BJ (cell line): Measurements from ENCODE around the gene DCLK1. TPM values are rescaled to one million over a fixed set of nuclear protein-coding genes. Genes with fewer than 3 reads are reported as not detected.

Experiments
- CTCF ChIA-PET: fragments of 350-600 bp; formaldehyde crosslinking; extraction: SDS; loops from one replicate; lab custom pipeline; 2021; ENCODE audit warnings: antibody characterized with exemption, inconsistent platforms; lab: Yijun Ruan, JAX
- POLR2A ChIA-PET: fragments of 300-600 bp; sonication (Branson Sonifier 250); formaldehyde crosslinking; extraction: SDS; loops from one replicate; lab custom pipeline; 2021; ENCODE audit warnings: antibody characterized with exemption; lab: Charles Lee
- DNase-seq: peaks from one replicate; pipeline ENCODE4 v3.0.0-alpha.2; 2011; ENCODE audit warnings: low read depth
- H3K27me3 ChIP-seq: 2 replicates; pipeline ENCODE4 v1.6.0; 2011; ENCODE audit warnings: low read length; ENCODE audit not compliant: control insufficient read depth, insufficient read depth
- H3K36me3 ChIP-seq: 2 replicates; pipeline ENCODE4 v1.5.1; 2011; ENCODE audit warnings: low read length; ENCODE audit not compliant: control insufficient read depth, insufficient read depth
- H3K4me3 ChIP-seq: 2 replicates; pipeline ENCODE4 v1.5.1; 2011; ENCODE audit warnings: low read depth, mild to moderate bottlenecking, control low read depth, low read length
- CTCF ChIP-seq: IDR thresholded peaks from 2 replicates; pipeline ENCODE4 v1.5.1; 2011; ENCODE audit warnings: low read depth, mild to moderate bottlenecking, control low read depth, inconsistent platforms, low read length, moderate library complexity; ENCODE audit not compliant: insufficient read depth
- polyA plus RNA-seq: library from polyadenylated mRNA; depleted of rRNA; stranded (reverse); fragments of >200 nt; gene quantifications from 2 replicates; pipeline ENCODE4 v1.2.3, GENCODE V29; 2011

The DCLK1 gene
- polyA plus RNA-seq, 1 experiment: 1.1 TPM

GRCh38 chr13:36061621-36062020 lies 69.6 kb downstream of the DCLK1 start:
- ChIA-PET CTCF (no interaction called here), POLR2A (interaction anchor here (0.7 kb wide), 1 partner anchor 9 kb away, joined by 4 read pairs; no protein-coding TSS in a partner anchor)
- DNase-seq: no peak
- TF ChIP-seq CTCF: no peak
- H3K27me3 ChIP-seq: no peaks in the 10 kb centered on the region
- H3K4me3 ChIP-seq: no peak overlapping the region
- no peaks in the 10 kb centered on the region for H3K36me3 ChIP-seq

GRCh38 chr13:36061054-36061453 lies 70.1 kb downstream of the DCLK1 start:
- CTCF ChIA-PET: no interaction called here
- no peaks in the 10 kb centered on the region for H3K27me3 ChIP-seq
- no peak for DNase-seq
- H3K4me3 ChIP-seq: no peak overlapping the region
- no peak for TF ChIP-seq CTCF
- H3K36me3 ChIP-seq: no peaks in the 10 kb centered on the region
- POLR2A ChIA-PET: no interaction called here

- CTCF ChIA-PET: interaction anchor here (0.7 kb wide), 1 partner anchor 360 kb away, joined by 4 read pairs; no protein-coding TSS in a partner anchor
Observed at GRCh38 chr13:36059321-36059720, 71.9 kb downstream of the DCLK1 start.

GRCh38 chr13:36058116-36058515 lies 73.1 kb downstream of the DCLK1 start:
- POLR2A ChIA-PET: no interaction called here
- Histone ChIP-seq H3K36me3 (no peaks in the 10 kb centered on the region), H3K27me3 (no peaks in the 10 kb centered on the region), H3K4me3 (no peak overlapping the region)
- CTCF ChIA-PET: no interaction called here
- DNase-seq: no peak
- no peak for TF ChIP-seq CTCF

More at GRCh38 chr13:36059321-36059720, 71.9 kb downstream of the DCLK1 start:
- Histone ChIP-seq H3K27me3 (no peaks in the 10 kb centered on the region), H3K4me3 (no peak overlapping the region), H3K36me3 (no peaks in the 10 kb centered on the region)
- no peak for TF ChIP-seq CTCF
- no peak for DNase-seq
- POLR2A ChIA-PET: no interaction called here

GRCh38 chr13:36057547-36057946 lies 73.6 kb downstream of the DCLK1 start:
- no peak overlapping the region for H3K4me3 ChIP-seq
- H3K27me3 ChIP-seq: no peaks in the 10 kb centered on the region
- no peak for DNase-seq
- ChIA-PET CTCF (no interaction called here), POLR2A (no interaction called here)
- no peak for TF ChIP-seq CTCF
- no peaks in the 10 kb centered on the region for H3K36me3 ChIP-seq
